Fibroblast of upper back skin (primary cell): ENCODE measurements around the gene GAB2.
"Not testable (repeated sequence)": the region's sequence is repeated elsewhere in the genome, so short reads cannot be mapped to it uniquely, and the experiment has no call there.

Experiments
- DNase-seq: peaks from one replicate; pipeline ENCODE4 v3.0.0-alpha.2; 2013

The GAB2 gene

DNA sequence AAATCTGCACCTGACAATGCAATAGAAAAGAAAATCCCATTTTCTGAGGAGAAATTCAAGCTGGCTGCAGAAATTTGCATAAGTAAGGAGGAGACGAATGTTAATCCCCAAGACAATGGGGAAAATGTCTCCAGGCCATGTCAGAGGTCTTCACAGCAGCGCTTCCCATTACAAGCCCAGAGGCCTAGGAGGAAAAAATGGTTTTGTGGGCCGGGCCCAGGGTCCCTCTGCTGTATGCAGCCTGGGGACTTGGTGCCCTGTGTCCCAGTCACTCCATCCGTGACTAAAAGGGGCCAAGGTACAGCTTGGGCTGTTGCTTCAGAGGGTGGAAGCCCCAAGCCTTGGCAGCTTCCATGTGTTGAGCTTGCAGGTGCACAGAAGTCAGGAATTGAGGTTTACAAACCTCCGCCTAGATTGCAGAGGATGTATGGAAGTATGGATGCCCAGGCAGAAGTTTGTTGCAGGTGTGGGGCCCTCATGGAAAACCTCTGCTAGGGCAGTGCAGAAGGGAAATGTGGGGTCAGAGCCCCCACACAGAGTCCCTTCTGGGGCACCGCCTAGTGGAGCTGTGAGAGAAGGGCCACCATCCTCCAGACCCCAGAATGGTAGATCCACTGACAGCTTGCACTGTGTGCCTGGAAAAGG, 144.9 kb downstream of the GAB2 start:
- not testable (repeated sequence) for DNase-seq

DNA sequence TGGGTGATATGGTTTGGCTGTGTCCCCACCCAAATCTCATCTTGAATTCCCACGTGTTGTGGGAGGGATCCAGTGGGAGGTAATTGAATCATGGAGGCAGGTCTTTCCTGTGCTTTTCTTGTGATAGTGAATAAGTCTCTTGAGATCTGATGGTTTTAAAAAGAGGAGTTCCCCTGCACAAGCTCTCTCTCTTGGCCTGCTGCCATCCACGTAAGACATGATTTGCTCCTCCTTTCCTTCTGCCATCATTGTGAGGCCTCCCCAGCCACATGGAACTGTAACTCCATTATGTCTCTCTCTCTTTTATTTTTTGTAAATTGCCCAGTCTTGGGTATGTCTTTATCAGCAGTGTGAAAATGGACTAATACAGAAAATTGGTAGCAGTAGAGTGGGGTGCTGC, 145.8 kb downstream of the GAB2 start:
- DNase-seq = not testable (repeated sequence)

DNA sequence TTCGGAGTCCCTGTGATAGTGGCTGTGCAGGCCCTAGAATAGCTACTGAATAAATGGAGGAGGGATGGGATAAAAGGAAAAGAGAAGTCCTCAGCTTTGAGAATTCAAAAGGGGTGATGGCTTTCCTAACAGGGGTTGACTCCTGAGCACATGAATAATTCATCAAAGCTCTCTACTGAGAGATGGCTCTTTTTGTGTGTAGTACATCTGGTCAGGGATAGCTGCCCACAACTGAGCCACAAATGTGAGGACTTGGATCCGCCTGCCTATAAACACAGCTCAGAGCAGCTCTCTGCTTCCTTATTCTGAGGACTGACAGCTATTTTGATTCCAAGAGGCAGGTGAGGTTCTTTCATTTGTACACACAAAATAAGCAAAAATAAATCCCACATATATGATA, 146.6 kb downstream of the GAB2 start:
- DNase-seq = no peak

GRCh38 chr11:78269806-78270205, 147.8 kb downstream of the GAB2 start:
- no peak for DNase-seq

- peak; percentile 54 for DNase-seq
Measured at GRCh38 chr11:78268591-78269410, 148.8 kb downstream of the GAB2 start.

DNA sequence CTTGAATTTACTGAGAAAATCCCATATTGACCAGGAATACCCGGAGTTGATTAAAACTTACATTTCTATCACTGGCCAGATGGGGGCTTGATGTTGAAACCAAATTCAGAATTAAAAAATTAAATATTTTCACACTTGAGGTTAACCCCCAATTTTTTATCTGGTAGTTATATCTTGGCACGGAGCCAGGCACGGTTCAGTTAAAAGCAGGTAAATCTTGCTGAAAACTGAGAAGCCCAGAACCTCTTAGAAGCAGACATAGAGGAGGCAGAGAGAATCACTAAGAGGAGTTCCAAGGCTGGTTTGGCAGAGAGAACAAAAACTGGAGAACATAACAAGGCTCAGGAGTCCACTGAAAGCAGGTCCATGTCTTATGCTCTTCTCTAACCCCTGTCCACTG, 151.2 kb downstream of the GAB2 start:
- no peak for DNase-seq

DNA sequence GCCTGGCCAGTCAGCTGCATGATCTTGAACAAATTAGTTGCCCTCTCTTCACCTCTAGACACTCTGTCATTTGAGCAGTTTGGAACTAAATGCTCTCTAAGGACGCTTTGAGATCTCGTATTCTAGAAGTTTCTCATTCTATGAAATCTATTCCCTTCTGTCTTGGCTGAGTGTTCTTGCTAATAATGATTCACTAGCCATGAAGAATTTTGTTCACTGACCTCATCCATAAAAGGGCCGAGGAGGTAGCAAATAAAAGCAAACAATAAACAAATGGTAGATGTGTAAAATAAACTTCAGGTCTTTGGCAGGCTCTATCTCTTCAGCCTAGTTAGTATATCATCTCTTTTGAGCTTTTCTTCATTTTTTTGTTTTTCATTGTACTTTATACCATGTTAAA, 152.3 kb downstream of the GAB2 start:
- no peak for DNase-seq

GRCh38 chr11:78262691-78263090, 154.9 kb downstream of the GAB2 start:
- DNase-seq = no peak

DNA sequence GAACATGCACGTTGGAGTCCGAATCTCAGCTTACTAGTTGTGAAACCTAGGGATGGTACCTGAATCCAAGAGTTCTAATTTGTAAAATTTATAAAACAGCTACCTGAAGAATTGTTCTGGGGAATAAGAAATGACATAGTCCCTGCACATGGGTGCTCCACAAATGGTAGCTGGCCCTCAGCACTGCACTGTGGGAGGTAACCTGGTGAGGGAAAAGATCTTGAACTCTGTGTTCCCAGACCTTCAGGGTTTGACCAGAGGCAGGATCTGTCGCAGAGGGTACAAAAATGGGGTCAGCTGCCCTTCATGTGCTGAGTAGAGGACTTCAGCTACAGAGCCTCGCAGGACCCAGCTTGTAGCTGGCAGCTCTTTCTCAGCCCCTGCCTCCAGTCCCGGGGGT, 155.4 kb downstream of the GAB2 start:
- no peak for DNase-seq

DNA sequence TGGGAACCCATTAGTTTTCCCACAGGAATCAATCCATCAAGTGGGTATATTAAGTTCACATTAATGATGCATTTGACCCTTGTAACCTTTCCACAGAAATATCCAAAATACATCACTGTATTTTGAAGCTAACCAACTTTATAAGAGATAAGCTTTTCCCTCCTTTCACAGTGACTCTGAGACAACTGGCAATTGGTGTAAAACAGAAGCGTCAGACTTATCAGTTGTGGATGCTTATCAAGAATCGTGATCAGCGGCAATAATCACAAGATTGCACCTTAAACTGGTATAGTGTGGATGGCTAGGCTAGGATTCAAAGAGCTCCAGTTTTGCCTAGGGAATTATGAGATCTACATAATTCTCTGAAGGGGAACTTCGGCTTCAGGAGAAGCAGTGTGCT, 155.8 kb downstream of the GAB2 start:
- no peak for DNase-seq

GRCh38 chr11:78261367-78261766, 156.3 kb downstream of the GAB2 start:
- no peak for DNase-seq

- no peak for DNase-seq
Measured at GRCh38 chr11:78259777-78260487, 157.7 kb downstream of the GAB2 start.

DNA sequence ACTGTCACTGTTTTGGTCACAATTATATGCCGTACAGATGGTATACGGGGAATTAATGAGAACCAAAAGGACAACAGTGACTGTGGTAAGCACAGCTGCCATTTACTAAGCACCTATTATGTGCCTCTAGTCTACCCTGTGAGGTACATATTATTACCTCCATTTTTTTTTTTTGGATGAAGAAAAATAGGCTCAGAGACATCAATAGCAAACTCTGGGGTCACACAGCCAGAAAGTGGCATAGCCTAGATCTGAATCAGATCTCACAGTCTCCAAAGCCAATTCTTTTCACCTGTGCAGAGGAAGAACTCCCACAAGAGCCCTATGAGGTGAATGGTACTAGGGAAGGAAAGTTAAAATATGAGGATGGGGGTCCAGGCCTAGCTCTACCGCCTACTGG, 160.0 kb downstream of the GAB2 start:
- DNase-seq = no peak

GRCh38 chr11:78256962-78257361, 160.7 kb downstream of the GAB2 start:
- peak; percentile 83 for DNase-seq

GRCh38 chr11:78255919-78256318, 161.7 kb downstream of the GAB2 start:
- no peak for DNase-seq

- no peak for DNase-seq
Measured at GRCh38 chr11:78254268-78254667, 163.4 kb downstream of the GAB2 start.

DNA sequence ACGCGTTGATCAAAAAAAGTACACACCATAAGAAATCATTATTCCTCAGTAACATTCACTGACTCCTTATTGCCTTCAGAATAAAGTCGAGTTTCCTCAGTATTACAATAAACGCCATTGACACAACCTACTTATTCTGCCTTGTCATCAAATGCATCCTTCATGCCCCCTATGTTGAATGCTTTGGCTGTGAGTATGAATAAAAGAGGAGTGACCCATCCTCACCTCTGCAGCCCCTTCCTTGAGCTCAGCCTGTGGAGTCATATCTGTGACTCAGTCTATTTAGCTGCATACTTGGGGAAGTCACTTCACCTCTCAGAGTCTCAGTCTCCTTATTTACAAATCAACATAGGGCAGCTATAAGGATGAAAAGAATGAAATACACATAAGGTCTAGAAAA, 163.8 kb downstream of the GAB2 start:
- peak; percentile 59 for DNase-seq

DNA sequence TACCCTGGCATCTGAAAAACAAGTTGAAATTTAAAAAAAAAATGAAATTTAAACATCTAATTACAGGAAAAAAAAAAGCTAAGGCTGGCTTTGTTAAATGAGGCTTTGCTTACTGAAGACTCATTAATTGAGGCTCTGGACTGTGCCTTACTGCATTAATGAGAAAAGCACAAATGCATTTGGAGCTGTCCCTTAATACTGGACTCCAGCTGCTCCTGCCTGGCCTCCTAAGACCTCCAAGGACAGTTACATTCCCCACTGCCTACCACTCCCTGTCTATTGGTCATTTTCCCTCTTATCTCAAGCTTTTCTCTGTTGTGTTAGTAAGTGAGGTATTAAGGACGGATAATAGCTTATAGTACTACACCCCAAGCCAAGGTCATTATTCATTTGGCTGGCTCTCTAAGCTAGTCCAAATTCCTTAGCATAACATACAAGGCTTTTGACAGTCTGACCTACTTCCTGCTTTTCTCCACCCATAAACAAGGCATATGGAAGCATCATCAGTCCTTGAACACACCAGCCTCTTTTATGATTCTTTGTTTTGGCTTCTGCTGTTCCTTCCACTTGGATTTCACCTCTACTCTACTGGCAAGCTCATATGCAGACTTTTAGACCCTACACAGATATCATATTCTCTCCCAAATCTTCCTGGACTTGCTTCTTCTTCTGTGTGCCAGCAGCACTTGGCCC, 166.4 kb downstream of the GAB2 start:
- DNase-seq = peak; percentile 62

- no peak for DNase-seq
Measured at GRCh38 chr11:78250099-78250498, 167.5 kb downstream of the GAB2 start.

- DNase-seq = no peak
Measured at GRCh38 chr11:78248903-78249302, 168.7 kb downstream of the GAB2 start.

DNA sequence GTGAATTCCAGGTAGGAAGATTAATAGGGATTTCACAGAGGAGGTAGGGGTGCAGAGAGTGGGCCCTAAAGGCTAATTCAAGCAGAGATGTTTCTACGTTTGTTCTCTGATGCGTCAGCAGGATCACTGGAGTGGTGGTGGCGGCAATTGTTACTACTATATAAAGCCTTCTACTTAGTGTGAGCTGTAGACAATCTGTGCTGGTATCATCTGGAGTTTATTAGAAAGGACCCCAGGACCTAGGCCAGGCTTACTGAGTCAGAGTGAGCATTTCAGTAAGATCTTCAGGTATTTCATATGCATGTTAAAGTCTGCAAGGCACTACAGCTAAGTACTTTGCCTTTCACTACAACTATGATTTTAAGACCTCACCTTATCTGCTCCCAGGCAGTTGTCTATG, 169.4 kb downstream of the GAB2 start:
- peak; percentile 88 for DNase-seq

- DNase-seq = peak; percentile 63
Measured at GRCh38 chr11:78244546-78245255, 172.9 kb downstream of the GAB2 start.

- DNase-seq = peak; percentile 13
Measured at GRCh38 chr11:78244080-78244479, 173.5 kb downstream of the GAB2 start.
